ENCODE data around the gene NAP1L4.

Gene NAP1L4

GRCh38 chr11:2924821-2925675, 67.1 kb downstream of the NAP1L4 start:
- no peak overlapping the region for H3K4me3 ChIP-seq (ENCODE audit: low read length)
- peaks cover 58% of the 10 kb centered on the region for H3K27me3 ChIP-seq (replicated peaks; ENCODE audit: insufficient read depth, low read length)
- no peak overlapping the region for H2AFZ ChIP-seq (ENCODE audit: low read length)
- no peak overlapping the region for H3K9ac ChIP-seq (ENCODE audit: low read length)
- H3K9me3 ChIP-seq (replicated peaks; ENCODE audit: insufficient read depth, low read length): no peaks in the 10 kb centered on the region
- H3K79me2 ChIP-seq (ENCODE audit: low read length): no peaks in the 10 kb centered on the region
- H3K4me1 ChIP-seq (ENCODE audit: low read length): no peaks in the 10 kb centered on the region
- no peak for DNase-seq
- H3F3A ChIP-seq (ENCODE audit: insufficient read depth, low read length): no peaks in the 10 kb centered on the region
- H3K4me2 ChIP-seq (ENCODE audit: low read depth, low read length): no peak overlapping the region
- H4K20me1 ChIP-seq (ENCODE audit: insufficient read depth, low read length): no peaks in the 10 kb centered on the region
- no peaks in the 10 kb centered on the region for H3K36me3 ChIP-seq (replicated peaks; ENCODE audit: insufficient read depth, low read length)
- H3K27ac ChIP-seq (ENCODE audit: low read length): no peak overlapping the region
- TF ChIP-seq CTCF (IDR thresholded peaks at IDR 0.05; ENCODE audit: low read length) (no peak), EZH2phosphoT487 (IDR thresholded peaks at IDR 0.05; ENCODE audit: low read length) (no peak), EZH2 (optimal IDR thresholded peaks at IDR 0.05; ENCODE audit: low read depth, low read length) (no peak)
- H3K9me2 ChIP-seq (replicated peaks; ENCODE audit: insufficient read depth, low read length): no peaks in the 10 kb centered on the region

GRCh38 chr11:2924381-2924780, 67.7 kb downstream of the NAP1L4 start:
- no peak overlapping the region for H3K27ac ChIP-seq (ENCODE audit: low read length)
- no peak for DNase-seq

GRCh38 chr11:2923446-2924375, 68.4 kb downstream of the NAP1L4 start:
- no peak for DNase-seq
- TF ChIP-seq EZH2 (optimal IDR thresholded peaks at IDR 0.05; ENCODE audit: low read depth, low read length) (no peak), EZH2phosphoT487 (IDR thresholded peaks at IDR 0.05; ENCODE audit: low read length) (no peak), CTCF (IDR thresholded peaks at IDR 0.05; ENCODE audit: low read length) (no peak)
- H3K27me3 ChIP-seq (replicated peaks; ENCODE audit: insufficient read depth, low read length): peaks cover 56% of the 10 kb centered on the region
- no peak overlapping the region for H3K4me2 ChIP-seq (ENCODE audit: low read depth, low read length)
- no peak overlapping the region for H3K9ac ChIP-seq (ENCODE audit: low read length)
- H3F3A ChIP-seq (ENCODE audit: insufficient read depth, low read length): no peaks in the 10 kb centered on the region
- H3K27ac ChIP-seq (ENCODE audit: low read length): no peak overlapping the region
- no peaks in the 10 kb centered on the region for H3K9me2 ChIP-seq (replicated peaks; ENCODE audit: insufficient read depth, low read length)
- H3K9me3 ChIP-seq (replicated peaks; ENCODE audit: insufficient read depth, low read length): no peaks in the 10 kb centered on the region
- H2AFZ ChIP-seq (ENCODE audit: low read length): no peak overlapping the region
- H4K20me1 ChIP-seq (ENCODE audit: insufficient read depth, low read length): no peaks in the 10 kb centered on the region
- H3K4me3 ChIP-seq (ENCODE audit: low read length): no peak overlapping the region
- H3K4me1 ChIP-seq (ENCODE audit: low read length): no peaks in the 10 kb centered on the region
- H3K36me3 ChIP-seq (replicated peaks; ENCODE audit: insufficient read depth, low read length): no peaks in the 10 kb centered on the region
- no peaks in the 10 kb centered on the region for H3K79me2 ChIP-seq (ENCODE audit: low read length)

More at GRCh38 chr11:2924381-2924780, 67.7 kb downstream of the NAP1L4 start:
- Histone ChIP-seq H3F3A (ENCODE audit: insufficient read depth, low read length) (no peaks in the 10 kb centered on the region), H3K4me1 (ENCODE audit: low read length) (no peaks in the 10 kb centered on the region), H3K27me3 (replicated peaks; ENCODE audit: insufficient read depth, low read length) (peaks cover 55% of the 10 kb centered on the region), H3K4me2 (ENCODE audit: low read depth, low read length) (no peak overlapping the region), H2AFZ (ENCODE audit: low read length) (no peak overlapping the region), H3K79me2 (ENCODE audit: low read length) (no peaks in the 10 kb centered on the region), H4K20me1 (ENCODE audit: insufficient read depth, low read length) (no peaks in the 10 kb centered on the region), H3K36me3 (replicated peaks; ENCODE audit: insufficient read depth, low read length) (no peaks in the 10 kb centered on the region), H3K9ac (ENCODE audit: low read length) (no peak overlapping the region), H3K9me2 (replicated peaks; ENCODE audit: insufficient read depth, low read length) (no peaks in the 10 kb centered on the region), H3K9me3 (replicated peaks; ENCODE audit: insufficient read depth, low read length) (no peaks in the 10 kb centered on the region), H3K4me3 (ENCODE audit: low read length) (no peak overlapping the region)
- TF ChIP-seq CTCF (IDR thresholded peaks at IDR 0.05; ENCODE audit: low read length): no peak
- no peak for TF ChIP-seq EZH2phosphoT487 (IDR thresholded peaks at IDR 0.05; ENCODE audit: low read length)
- no peak for TF ChIP-seq EZH2 (optimal IDR thresholded peaks at IDR 0.05; ENCODE audit: low read depth, low read length)
